Amniotic stem cell (primary cell): ENCODE measurements around the gene LONRF2.

ENCODE experiments used
- DNase-seq: peaks from one replicate; lab custom pipeline; 2025; lab: John Stamatoyannopoulos, UW

Gene LONRF2

GRCh38 chr2:100301881-100302584 lies 20.3 kb downstream of the LONRF2 start:
- no peak for DNase-seq

- DNase-seq = no peak
Observed at GRCh38 chr2:100299548-100299947, 22.8 kb downstream of the LONRF2 start.

GRCh38 chr2:100297511-100297910 lies 24.8 kb downstream of the LONRF2 start:
- no peak for DNase-seq

- DNase-seq = no peak
Observed at GRCh38 chr2:100294162-100294497, 28.2 kb downstream of the LONRF2 start.

GRCh38 chr2:100293341-100294161 lies 28.8 kb downstream of the LONRF2 start:
- no peak for DNase-seq

GRCh38 chr2:100292022-100292580 lies 30.2 kb downstream of the LONRF2 start:
- peak; percentile 83 for DNase-seq

- peak; percentile 92 for DNase-seq
Observed at GRCh38 chr2:100291152-100291970, 30.9 kb downstream of the LONRF2 start.

- DNase-seq = no peak
Observed at GRCh38 chr2:100290718-100291151, 31.6 kb downstream of the LONRF2 start.

- no peak for DNase-seq
Observed at GRCh38 chr2:100289020-100289419, 33.3 kb downstream of the LONRF2 start.

GRCh38 chr2:100286318-100286717 lies 36.0 kb downstream of the LONRF2 start:
- no peak for DNase-seq

GRCh38 chr2:100285691-100286090 lies 36.6 kb downstream of the LONRF2 start:
- DNase-seq = no peak

- no peak for DNase-seq
Observed at GRCh38 chr2:100285011-100285410, 37.3 kb downstream of the LONRF2 start.

GRCh38 chr2:100283724-100284501 lies 38.4 kb downstream of the LONRF2 start:
- DNase-seq = no peak

GRCh38 chr2:100281521-100282438 lies 40.5 kb downstream of the LONRF2 start:
- DNase-seq = no peak

GRCh38 chr2:100279586-100280534 lies 42.4 kb downstream of the LONRF2 start:
- no peak for DNase-seq

- no peak for DNase-seq
Observed at GRCh38 chr2:100278986-100279385, 43.3 kb downstream of the LONRF2 start.

GRCh38 chr2:100278501-100278900 lies 43.8 kb downstream of the LONRF2 start:
- DNase-seq = no peak

GRCh38 chr2:100277540-100278207 lies 44.6 kb downstream of the LONRF2 start:
- DNase-seq = no peak

- DNase-seq = no peak
Observed at GRCh38 chr2:100276716-100277115, 45.6 kb downstream of the LONRF2 start.
